Activated CD4-positive, alpha-beta T cell treated with anti-CD3 and anti-CD28 coated beads for 36 hours (primary cell): ENCODE data around the gene STRIT1. TPM values are rescaled to one million over a fixed set of nuclear protein-coding genes. Genes with fewer than 3 reads are reported as not detected.

Experiments used
- ATAC-seq: fragments of 200-7000 bp; cut with Tn5 transposase; one replicate; pipeline ENCODE4 v1.10.0; 2021; ENCODE audit warnings: mild to moderate bottlenecking, moderate library complexity
- CTCF ChIA-PET: fragments of 350-600 bp; sonication (Branson Sonifier 250); formaldehyde crosslinking; loops from one replicate; lab custom pipeline; 2021; ENCODE audit warnings: antibody characterized with exemption; lab: Charles Lee
- POLR2A ChIA-PET: fragments of 350-600 bp; sonication (Branson Sonifier 250); formaldehyde crosslinking; loops from one replicate; lab custom pipeline; 2021; ENCODE audit warnings: antibody characterized with exemption, inconsistent platforms; lab: Charles Lee
- DNase-seq: peaks from one replicate; pipeline ENCODE4 v3.0.0-alpha.2; 2020
- H3K27ac Mint-ChIP-seq: one replicate; pipeline ENCODE4 v1.8.0; 2021; ENCODE audit warnings: mixed read lengths
- H3K27me3 Mint-ChIP-seq: one replicate; pipeline ENCODE4 v1.8.0; 2021; ENCODE audit warnings: mixed read lengths
- H3K36me3 Mint-ChIP-seq: one replicate; pipeline ENCODE4 v1.8.0; 2021; ENCODE audit warnings: low read depth, mixed read lengths
- H3K4me1 Mint-ChIP-seq: one replicate; pipeline ENCODE4 v1.8.0; 2021; ENCODE audit warnings: mixed read lengths
- H3K4me3 Mint-ChIP-seq: one replicate; pipeline ENCODE4 v1.8.0; 2021; ENCODE audit warnings: mild to moderate bottlenecking, moderate library complexity, mixed read lengths
- H3K9me3 Mint-ChIP-seq: one replicate; pipeline ENCODE4 v1.8.0; 2021; ENCODE audit warnings: low read depth, mixed read lengths
- intact Hi-C, 2 experiments: fragments of 100-400 bp; cut with DNase I in 1 of 2; cut with micrococcal nuclease in 1 of 2; formaldehyde crosslinking; loops; one replicate each; pipeline versions ENCODE4 v1.14.2 to v1.15.1; 2022 to 2024; cut with DNase I, micrococcal nuclease
- total RNA-seq, 2 experiments: library from RNA; stranded (reverse); gene quantifications; one replicate each; pipeline ENCODE4 v1.2.3, GENCODE V29; 2021

The STRIT1 gene
- total RNA-seq, 2 experiments from 2014 or later = not detected

DNA sequence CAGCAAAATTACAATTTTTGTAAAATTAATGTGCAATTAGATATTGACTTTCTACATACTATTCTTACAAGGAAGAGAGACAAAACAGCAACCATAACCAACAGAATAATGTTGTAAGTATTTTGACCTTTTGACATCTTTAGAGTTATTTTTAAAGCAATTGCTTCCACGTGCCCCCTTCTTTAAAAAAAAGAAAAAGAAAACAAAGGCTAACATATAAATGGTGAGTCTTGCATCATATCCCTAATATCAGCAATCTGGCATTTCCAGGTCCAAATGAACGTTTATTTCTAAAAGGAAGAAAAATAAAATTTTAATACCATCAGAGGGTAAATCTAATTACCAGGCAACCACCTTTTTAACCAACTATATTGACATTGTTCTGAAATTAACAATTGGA, 19.3 kb upstream of the STRIT1 start:
- intact Hi-C loops = no loop called here
- Mint-ChIP-seq H3K27ac (no peak overlapping the region), H3K4me3 (no peak overlapping the region), H3K27me3 (no peaks in the 10 kb centered on the region), H3K9me3 (no peaks in the 10 kb centered on the region), H3K36me3 (no peaks in the 10 kb centered on the region), H3K4me1 (no peaks in the 10 kb centered on the region)
- POLR2A ChIA-PET = no interaction called here
- no peak for ATAC-seq
- no peak for DNase-seq
- CTCF ChIA-PET = no interaction called here

DNA sequence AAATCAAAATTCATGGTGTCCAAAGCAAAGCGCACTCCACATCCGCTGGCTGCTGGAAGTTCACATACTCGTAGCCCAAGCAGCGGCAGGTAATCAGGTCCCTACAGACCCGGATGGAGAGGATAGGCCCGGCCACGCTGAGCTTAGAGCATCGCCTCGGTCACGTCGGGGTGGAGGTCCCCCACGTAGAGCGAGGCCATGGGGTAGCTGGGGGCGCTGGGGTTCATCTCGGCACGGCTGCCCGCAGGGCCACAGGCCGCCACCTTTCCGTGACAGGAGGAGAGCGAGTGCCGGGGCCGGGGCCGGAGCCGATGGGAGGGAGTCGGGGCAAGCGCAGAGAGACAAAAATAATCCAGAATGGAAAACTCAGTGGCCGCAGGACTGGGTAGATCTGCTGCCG, 16.1 kb upstream of the STRIT1 start:
- intact Hi-C loops = no loop called here
- no peak for ATAC-seq
- DNase-seq = no peak
- Mint-ChIP-seq H3K27ac (no peak overlapping the region), H3K4me1 (no peaks in the 10 kb centered on the region), H3K9me3 (no peaks in the 10 kb centered on the region), H3K27me3 (no peaks in the 10 kb centered on the region), H3K4me3 (no peak overlapping the region), H3K36me3 (no peaks in the 10 kb centered on the region)
- CTCF ChIA-PET = no interaction called here
- POLR2A ChIA-PET = no interaction called here

DNA sequence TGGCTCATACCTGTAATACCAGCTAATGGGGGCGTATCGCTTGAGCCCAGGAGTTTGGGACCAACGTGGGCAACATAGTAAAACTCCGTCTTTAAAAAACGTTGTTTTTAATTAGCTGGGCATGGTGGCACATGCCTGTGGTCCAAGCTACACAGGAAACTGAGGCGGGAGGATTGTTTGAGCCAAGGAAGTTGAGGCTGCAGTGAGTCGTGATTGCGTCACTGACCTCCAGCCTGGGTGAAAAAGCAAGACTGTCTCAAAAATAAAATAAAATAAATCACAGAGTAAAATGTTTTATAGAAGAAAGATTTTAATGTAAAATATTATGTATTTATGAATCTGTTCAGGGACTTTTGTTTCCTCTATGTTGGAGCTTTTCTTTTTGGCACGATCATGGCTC, 15.3 kb upstream of the STRIT1 start:
- no peak overlapping the region for H3K27ac Mint-ChIP-seq
- H3K9me3 Mint-ChIP-seq = no peaks in the 10 kb centered on the region
- no peak overlapping the region for H3K4me3 Mint-ChIP-seq
- no peak for DNase-seq
- intact Hi-C loops = no loop called here
- no peaks in the 10 kb centered on the region for H3K4me1 Mint-ChIP-seq
- H3K36me3 Mint-ChIP-seq = no peaks in the 10 kb centered on the region
- ChIA-PET POLR2A (no interaction called here), CTCF (interaction anchor here (0.6 kb wide), 1 partner anchor 341 kb away, joined by 3 read pairs; no protein-coding TSS in a partner anchor)
- ATAC-seq = no peak
- no peaks in the 10 kb centered on the region for H3K27me3 Mint-ChIP-seq

DNA sequence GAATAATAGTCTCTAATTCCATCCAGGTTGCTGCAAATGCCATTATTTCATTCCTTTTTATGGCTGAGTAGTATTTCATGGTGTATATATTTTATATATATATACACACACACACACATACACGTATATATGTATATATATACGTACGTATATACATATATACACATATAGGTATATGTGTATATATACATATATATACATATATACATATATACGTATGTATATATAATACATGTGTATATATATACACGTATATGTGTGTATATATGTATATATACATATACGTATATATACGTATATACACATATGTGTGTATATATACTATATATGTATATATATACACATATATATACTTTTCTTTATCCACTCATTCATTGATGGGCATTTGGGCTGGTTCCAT, 13.7 kb upstream of the STRIT1 start:
- Mint-ChIP-seq H3K4me3 (no peak overlapping the region), H3K4me1 (no peaks in the 10 kb centered on the region), H3K27ac (no peak overlapping the region), H3K27me3 (no peaks in the 10 kb centered on the region), H3K9me3 (no peaks in the 10 kb centered on the region), H3K36me3 (no peaks in the 10 kb centered on the region)
- ATAC-seq (no peak), DNase-seq (no peak)
- ChIA-PET POLR2A (no interaction called here), CTCF (no interaction called here)
- intact Hi-C loops = no loop called here

DNA sequence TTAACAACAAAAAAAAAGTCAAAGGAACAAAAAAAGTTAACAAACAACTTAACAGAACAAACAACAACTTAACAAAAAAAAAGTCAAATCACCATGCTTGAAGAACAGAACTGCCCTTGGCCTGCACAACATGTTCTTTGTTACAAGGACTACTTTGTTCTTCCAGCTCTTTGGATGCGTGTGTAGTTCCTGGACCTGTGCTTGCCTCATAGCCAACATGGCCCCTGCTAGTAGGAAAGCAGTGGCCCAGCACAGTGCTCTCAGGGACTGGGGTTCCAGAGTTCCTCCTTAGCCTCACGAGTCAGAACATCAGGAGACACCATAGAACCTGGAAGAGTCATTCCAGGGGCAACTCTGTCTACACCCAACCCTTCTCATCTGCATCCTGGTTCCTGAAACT, 10.9 kb upstream of the STRIT1 start:
- H3K36me3 Mint-ChIP-seq = no peaks in the 10 kb centered on the region
- H3K27ac Mint-ChIP-seq = no peak overlapping the region
- no peaks in the 10 kb centered on the region for H3K9me3 Mint-ChIP-seq
- no peaks in the 10 kb centered on the region for H3K27me3 Mint-ChIP-seq
- POLR2A ChIA-PET = no interaction called here
- intact Hi-C loops = no loop called here
- no peaks in the 10 kb centered on the region for H3K4me1 Mint-ChIP-seq
- ATAC-seq (no peak), DNase-seq (no peak)
- CTCF ChIA-PET = no interaction called here
- H3K4me3 Mint-ChIP-seq = no peak overlapping the region

DNA sequence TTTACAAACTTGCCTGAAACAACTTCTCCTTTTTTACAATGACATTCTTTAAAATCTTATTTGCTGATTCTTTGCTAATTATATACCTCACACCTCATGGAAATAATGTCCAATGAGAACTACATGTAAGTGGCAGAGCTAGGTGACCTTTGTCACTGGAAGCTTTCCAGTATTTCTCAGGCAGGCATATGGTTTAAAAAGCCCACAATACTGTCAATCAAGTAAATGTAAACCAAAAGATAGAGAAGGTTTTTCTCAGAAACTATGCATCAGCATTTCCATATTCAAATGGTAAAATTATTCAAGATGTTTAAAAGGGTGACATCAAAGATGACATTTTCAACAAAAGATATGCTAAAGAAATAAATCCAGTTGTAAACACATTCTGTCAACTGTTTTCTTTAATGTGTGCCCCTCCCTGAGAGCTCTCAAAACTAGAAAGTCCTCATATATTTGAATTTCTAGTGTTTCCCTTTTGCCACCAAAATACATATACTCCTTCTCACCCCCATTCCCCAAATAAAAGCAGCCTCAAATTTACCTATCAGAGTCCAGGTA, 10.1 kb upstream of the STRIT1 start:
- DNase-seq = no peak
- intact Hi-C loops = no loop called here
- no peaks in the 10 kb centered on the region for H3K9me3 Mint-ChIP-seq
- H3K27me3 Mint-ChIP-seq = no peaks in the 10 kb centered on the region
- ATAC-seq = no peak
- no peak overlapping the region for H3K27ac Mint-ChIP-seq
- POLR2A ChIA-PET = no interaction called here
- no peaks in the 10 kb centered on the region for H3K4me1 Mint-ChIP-seq
- H3K4me3 Mint-ChIP-seq = no peak overlapping the region
- H3K36me3 Mint-ChIP-seq = no peaks in the 10 kb centered on the region
- CTCF ChIA-PET = no interaction called here

DNA sequence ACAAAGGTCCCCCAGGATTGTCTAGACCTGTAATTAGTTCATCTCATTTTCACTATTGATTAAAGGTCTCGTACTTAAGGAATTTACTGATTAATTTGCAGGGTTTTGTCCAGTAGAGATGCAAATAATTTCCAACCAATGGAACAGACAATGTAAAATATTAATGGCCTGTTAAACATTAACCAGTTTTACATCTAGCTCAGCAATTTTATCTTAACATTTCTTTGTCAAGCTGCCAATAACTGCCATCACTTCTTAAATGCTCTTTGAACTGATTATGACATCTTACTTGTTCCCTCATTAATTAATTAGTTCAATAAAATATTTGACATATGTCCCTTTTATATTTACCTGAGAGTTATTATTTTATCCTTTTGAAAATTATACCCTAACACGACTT, 9.4 kb upstream of the STRIT1 start:
- Mint-ChIP-seq H3K9me3 (no peaks in the 10 kb centered on the region), H3K4me3 (no peak overlapping the region), H3K36me3 (no peaks in the 10 kb centered on the region), H3K27ac (no peak overlapping the region), H3K27me3 (no peaks in the 10 kb centered on the region), H3K4me1 (no peaks in the 10 kb centered on the region)
- DNase-seq (no peak), ATAC-seq (no peak)
- ChIA-PET POLR2A (no interaction called here), CTCF (no interaction called here)
- intact Hi-C loops = no loop called here

DNA sequence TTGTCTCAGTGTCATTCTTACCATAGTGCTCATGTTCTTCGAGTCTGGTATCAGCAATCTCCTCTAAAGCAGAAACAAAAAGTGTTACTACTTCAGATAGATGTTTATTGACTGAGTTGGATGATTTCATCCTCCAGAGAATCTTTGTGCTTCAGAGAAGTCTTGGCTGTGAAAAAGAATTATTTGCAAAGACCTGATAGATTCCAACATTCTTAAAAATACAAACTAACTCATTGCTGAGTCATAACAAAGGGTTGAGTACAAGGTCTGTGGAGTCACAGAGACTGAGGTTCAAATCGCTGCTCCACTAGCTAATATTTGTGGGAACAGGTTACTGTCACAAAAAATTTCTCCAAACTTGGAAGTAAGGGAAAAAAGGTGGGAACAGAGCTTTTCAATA, 9.0 kb upstream of the STRIT1 start:
- Mint-ChIP-seq H3K36me3 (no peaks in the 10 kb centered on the region), H3K9me3 (no peaks in the 10 kb centered on the region), H3K4me3 (no peak overlapping the region), H3K27ac (no peak overlapping the region), H3K27me3 (no peaks in the 10 kb centered on the region), H3K4me1 (no peaks in the 10 kb centered on the region)
- no peak for DNase-seq
- CTCF ChIA-PET = no interaction called here
- ATAC-seq = no peak
- intact Hi-C loops = no loop called here
- POLR2A ChIA-PET = no interaction called here

DNA sequence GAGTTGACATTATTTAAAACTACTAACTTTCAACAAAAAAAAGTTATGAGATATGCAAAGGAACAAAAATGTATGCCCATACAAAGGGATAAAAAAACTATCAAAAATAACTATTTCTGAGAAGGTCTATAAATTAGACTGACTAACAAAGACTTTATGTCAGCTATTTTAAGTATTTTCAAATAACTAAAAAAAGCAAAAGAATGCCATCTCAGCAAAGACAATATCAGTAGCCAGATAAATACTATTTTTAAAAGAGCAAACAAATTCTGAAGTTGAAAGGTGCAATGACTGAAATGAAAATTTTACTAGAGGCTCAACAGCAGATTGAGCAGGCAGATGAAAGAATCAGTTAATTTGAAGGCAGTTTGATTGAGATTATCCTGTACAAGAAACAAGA, 3.6 kb upstream of the STRIT1 start:
- Mint-ChIP-seq H3K4me3 (no peak overlapping the region), H3K36me3 (no peaks in the 10 kb centered on the region), H3K4me1 (no peaks in the 10 kb centered on the region), H3K9me3 (peaks cover 6% of the 10 kb centered on the region), H3K27ac (no peak overlapping the region), H3K27me3 (no peaks in the 10 kb centered on the region)
- ChIA-PET CTCF (interaction anchor here (1.0 kb wide), 1 partner anchor 13 kb away, joined by 4 read pairs; no protein-coding TSS in a partner anchor), POLR2A (no interaction called here)
- no peak for ATAC-seq
- intact Hi-C loops = no loop called here
- DNase-seq = no peak

DNA sequence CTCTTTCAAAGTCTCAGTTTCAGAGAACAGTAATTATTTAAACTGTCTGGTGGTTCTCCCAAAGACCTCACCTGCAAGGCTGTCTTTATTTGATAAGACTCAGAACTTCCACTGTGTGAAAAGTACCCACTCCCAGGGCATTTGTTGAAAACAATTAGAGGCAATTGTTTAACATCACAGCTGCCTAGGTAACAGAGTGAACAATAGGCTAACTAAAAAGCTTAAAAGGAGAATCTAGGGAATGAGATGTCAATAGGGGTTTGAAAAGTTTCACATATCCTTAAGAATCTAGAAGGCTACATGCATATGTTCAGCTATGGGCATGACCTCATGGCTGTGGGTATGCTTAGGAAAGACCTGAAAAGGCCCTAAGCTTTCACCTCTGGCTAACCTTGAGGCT, 2.9 kb upstream of the STRIT1 start:
- H3K27me3 Mint-ChIP-seq = no peaks in the 10 kb centered on the region
- no peak for DNase-seq
- POLR2A ChIA-PET = no interaction called here
- H3K36me3 Mint-ChIP-seq = no peaks in the 10 kb centered on the region
- CTCF ChIA-PET = no interaction called here
- no peak overlapping the region for H3K27ac Mint-ChIP-seq
- H3K4me1 Mint-ChIP-seq = no peaks in the 10 kb centered on the region
- peaks cover 6% of the 10 kb centered on the region for H3K9me3 Mint-ChIP-seq
- intact Hi-C loops = no loop called here
- no peak for ATAC-seq
- no peak overlapping the region for H3K4me3 Mint-ChIP-seq

DNA sequence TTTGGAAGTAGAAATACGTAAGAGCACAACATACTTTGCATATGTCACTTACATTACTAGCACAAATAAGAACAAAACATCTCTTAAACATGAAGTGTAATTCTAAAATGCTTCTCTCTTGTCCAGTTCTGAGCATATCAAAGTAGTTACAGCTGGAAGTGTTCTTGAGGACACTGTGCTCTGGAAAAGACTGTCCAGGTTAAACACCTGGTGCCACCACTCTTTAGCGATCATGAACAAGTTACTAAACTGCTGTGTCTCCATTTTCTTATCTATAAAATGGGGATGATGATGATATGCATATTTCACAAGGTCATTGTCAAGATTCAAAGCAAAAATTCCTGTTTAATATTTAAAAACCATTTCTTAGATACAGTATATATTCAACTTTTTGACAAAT, 790 bp downstream of the STRIT1 start:
- Mint-ChIP-seq H3K4me1 (no peaks in the 10 kb centered on the region), H3K27me3 (no peaks in the 10 kb centered on the region), H3K9me3 (peaks cover 6% of the 10 kb centered on the region), H3K4me3 (no peak overlapping the region), H3K27ac (no peak overlapping the region), H3K36me3 (no peaks in the 10 kb centered on the region)
- CTCF ChIA-PET = interaction anchor here (0.6 kb wide), 1 partner anchor 60 kb away, joined by 3 read pairs; no protein-coding TSS in a partner anchor
- no peak for ATAC-seq
- POLR2A ChIA-PET = no interaction called here
- intact Hi-C loops = no loop called here
- no peak for DNase-seq

DNA sequence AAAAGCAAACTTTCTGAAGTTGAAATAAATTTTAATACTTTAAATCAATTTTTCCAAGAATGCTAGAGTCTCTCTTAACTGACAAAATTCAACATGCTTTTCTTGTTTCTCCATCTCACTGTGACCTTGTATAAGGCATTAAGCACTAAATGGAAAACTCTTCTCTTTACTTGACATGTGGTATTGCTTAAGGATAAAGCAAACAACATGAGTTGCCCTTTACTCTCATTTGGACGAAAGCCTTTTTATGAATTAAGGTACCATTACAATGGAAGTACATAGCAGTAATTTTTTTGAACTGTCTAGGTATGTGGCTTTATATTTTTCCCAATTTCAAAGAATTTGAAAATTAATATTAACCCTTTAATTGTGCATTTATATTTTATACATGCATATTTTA, 1.4 kb downstream of the STRIT1 start:
- H3K27me3 Mint-ChIP-seq = no peaks in the 10 kb centered on the region
- peaks cover 6% of the 10 kb centered on the region for H3K9me3 Mint-ChIP-seq
- intact Hi-C loops = no loop called here
- CTCF ChIA-PET = no interaction called here
- H3K4me1 Mint-ChIP-seq = no peaks in the 10 kb centered on the region
- POLR2A ChIA-PET = no interaction called here
- no peak overlapping the region for H3K27ac Mint-ChIP-seq
- H3K4me3 Mint-ChIP-seq = no peak overlapping the region
- no peaks in the 10 kb centered on the region for H3K36me3 Mint-ChIP-seq
- DNase-seq (no peak), ATAC-seq (no peak)

DNA sequence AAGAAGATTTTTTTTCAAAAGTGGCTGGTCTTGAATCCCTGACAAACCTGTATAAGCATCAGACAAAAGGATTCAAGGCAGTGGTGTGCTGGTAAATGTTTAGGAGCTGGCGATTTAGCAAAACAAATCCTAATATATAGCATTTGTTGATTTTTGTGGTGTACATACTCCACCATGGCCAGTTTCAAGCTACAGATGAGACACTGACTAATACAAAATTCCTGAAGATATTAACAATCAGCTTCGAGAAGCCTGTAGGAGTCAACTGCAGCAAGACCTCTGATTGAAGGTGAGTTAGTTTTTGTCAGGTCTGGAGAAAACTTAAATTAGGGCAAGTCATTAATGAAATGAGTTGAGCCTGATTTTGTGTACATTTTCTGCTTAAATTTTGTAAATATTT, 6.7 kb downstream of the STRIT1 start:
- intact Hi-C loops = no loop called here
- ChIA-PET POLR2A (no interaction called here), CTCF (interaction anchor here (0.8 kb wide), 1 partner anchor 9 kb away, joined by 3 read pairs; no protein-coding TSS in a partner anchor)
- H3K27me3 Mint-ChIP-seq = no peaks in the 10 kb centered on the region
- H3K27ac Mint-ChIP-seq = no peak overlapping the region
- DNase-seq (no peak), ATAC-seq (no peak)
- no peak overlapping the region for H3K4me3 Mint-ChIP-seq
- no peaks in the 10 kb centered on the region for H3K9me3 Mint-ChIP-seq
- no peaks in the 10 kb centered on the region for H3K36me3 Mint-ChIP-seq
- no peaks in the 10 kb centered on the region for H3K4me1 Mint-ChIP-seq
